GM19193 (cell line): ENCODE measurements around the gene SLC39A2.

Experiments used
- POLR2A ChIP-seq: IDR thresholded peaks from 4 replicates; pipeline ENCODE4 v1.6.1; 2011; ENCODE audit not compliant: insufficient read depth, insufficient read length; ENCODE audit errors: extremely low read depth

Gene SLC39A2

DNA sequence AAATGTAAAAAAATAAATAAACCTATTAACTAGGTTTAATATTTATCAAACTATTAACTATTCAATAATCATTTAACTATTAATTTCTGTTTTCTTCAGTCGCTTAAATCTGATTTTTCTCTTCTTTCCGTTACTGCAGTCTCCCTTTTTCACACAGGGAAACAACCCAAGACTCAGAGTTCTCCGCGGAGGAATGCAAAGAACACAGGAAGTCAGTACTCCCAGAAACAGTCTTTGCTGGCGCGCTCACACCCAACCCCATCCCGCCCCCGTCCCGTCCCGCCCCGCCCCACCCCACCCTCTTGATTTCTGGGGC is 9.7 kb upstream of the SLC39A2 start:
- no peak for TF ChIP-seq POLR2A

DNA sequence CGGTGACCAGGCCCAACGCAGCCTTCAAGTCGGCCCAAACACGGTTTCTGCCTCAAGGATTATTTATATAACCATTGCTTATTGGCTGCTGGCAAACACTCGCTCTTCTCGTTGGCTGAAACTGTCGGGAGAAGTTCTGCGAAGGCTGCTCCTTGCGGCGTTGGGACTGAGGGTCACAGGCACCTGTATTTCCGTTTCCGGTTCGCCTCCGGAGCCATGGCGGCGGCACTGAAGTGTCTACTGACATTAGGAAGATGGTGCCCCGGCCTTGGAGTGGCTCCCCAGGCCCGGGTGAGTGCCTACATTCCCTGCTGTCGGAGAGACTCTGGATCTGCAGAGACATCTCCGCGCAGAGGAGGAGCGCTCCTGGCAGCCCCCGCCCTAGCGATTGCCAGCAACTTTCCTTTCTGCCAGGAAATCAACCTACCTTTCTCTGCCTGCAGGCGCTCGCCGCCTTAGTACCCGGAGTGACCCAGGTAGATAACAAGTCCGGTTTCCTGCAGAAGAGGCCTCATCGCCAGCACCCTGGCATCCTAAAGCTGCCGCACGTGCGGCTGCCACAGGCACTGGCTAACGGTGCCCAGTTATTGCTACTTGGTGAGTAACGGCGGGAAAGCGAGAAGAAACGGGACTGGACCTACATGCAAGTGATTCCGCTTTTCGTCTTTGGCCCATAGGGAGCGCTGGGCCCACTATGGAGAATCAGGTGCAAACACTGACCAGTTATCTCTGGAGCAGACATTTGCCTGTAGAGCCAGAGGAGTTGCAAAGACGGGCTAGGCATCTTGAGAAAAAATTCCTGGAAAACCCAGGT is 9.1 kb upstream of the SLC39A2 start, which contains the start of gene METTL17:
TSS of gene METTL17 (plus strand) at position 194 of the 814 bp plus-strand sequence. CDS start at position 217, 23 bp downstream.
- TF ChIP-seq POLR2A: peak; percentile 92

DNA sequence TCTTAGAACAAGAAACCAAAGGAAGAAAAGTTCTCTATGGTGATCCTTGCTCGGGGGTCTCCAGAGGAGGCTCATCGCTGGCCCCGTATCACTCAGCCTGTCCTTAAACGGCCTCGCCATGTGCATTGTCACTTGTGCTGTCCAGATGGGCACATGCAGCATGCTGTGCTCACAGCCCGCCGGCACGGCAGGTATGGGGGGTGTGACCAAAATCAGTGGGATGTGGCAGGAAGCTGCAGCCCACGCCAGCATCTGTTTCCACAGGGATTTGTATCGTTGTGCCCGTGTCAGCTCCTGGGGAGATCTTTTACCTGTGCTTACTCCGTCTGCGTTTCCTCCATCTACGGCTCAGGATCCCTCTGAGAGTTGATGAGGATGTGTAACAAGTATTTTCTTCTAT is 2.6 kb upstream of the SLC39A2 start:
- TF ChIP-seq POLR2A: no peak

- TF ChIP-seq POLR2A: no peak
Observed at GRCh38 chr14:20997115-20997514, 2.0 kb upstream of the SLC39A2 start.

GRCh38 chr14:20997564-20997963 is 1.5 kb upstream of the SLC39A2 start:
- TF ChIP-seq POLR2A: no peak

- TF ChIP-seq POLR2A: no peak
Observed at GRCh38 chr14:20998139-20998538, 954 bp upstream of the SLC39A2 start.

GRCh38 chr14:20999591-20999990 is 498 bp downstream of the SLC39A2 start:
- TF ChIP-seq POLR2A: no peak

GRCh38 chr14:21001218-21001617 is 2.1 kb downstream of the SLC39A2 start:
- TF ChIP-seq POLR2A: no peak

GRCh38 chr14:21003788-21004346 is 4.8 kb downstream of the SLC39A2 start:
- TF ChIP-seq POLR2A: no peak

DNA sequence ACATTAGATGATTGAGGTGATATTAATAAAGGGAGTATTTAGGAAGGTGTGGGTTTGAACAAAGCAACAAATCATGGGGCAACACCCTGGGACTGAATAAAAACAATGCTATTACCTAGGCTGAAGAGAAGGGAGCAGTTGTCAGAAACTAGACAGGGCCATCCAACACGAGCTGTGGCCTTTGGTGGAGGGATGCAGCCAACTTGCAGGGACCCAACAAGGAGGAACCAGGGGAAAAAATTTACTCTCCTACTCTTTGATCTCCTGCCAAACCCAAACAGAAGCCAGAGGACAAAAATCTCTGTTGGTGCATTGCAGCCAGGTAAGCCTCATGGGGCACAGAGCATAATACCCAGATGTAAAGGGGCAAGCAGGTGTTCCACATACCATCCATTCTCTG is 12.0 kb downstream of the SLC39A2 start:
- no peak for TF ChIP-seq POLR2A

DNA sequence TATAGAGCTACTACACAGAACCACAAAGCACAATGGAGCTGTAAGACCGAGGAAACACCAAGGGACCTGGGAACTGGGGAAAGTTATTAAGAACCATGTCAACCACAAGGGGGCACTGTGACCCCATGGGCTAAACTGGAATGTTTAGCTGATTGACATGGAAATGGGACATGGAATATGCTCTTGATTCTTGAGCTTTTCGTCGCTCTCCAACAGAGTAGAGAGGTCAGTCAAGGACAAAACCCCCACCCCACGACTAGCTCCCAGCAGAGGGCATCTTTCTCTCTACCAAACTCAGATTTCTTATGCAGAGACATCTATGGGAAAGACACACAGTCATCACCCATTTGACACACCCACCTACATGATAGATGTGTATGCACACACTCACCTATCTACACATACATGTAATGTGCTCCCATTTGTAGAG is 15.7 kb downstream of the SLC39A2 start:
- TF ChIP-seq POLR2A: no peak

DNA sequence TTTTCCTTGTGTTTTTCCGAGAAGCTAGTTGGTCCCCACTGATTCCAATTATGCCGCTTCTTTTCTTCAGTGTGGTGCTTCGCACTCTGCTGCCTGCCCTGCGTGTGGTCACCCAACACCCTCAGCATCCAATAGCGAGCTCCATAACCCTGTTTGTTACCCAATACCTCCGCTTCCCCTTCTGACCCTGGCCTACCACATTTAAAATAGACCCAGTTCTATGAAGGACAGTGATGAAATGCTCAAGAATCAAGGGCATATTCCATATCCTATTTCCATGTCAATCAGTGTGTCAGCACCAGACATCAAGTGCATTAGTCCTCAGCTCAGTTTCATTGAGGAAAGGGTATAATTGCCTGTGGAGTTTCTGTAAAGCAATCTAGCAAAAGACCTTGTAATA is 16.2 kb downstream of the SLC39A2 start:
- no peak for TF ChIP-seq POLR2A

DNA sequence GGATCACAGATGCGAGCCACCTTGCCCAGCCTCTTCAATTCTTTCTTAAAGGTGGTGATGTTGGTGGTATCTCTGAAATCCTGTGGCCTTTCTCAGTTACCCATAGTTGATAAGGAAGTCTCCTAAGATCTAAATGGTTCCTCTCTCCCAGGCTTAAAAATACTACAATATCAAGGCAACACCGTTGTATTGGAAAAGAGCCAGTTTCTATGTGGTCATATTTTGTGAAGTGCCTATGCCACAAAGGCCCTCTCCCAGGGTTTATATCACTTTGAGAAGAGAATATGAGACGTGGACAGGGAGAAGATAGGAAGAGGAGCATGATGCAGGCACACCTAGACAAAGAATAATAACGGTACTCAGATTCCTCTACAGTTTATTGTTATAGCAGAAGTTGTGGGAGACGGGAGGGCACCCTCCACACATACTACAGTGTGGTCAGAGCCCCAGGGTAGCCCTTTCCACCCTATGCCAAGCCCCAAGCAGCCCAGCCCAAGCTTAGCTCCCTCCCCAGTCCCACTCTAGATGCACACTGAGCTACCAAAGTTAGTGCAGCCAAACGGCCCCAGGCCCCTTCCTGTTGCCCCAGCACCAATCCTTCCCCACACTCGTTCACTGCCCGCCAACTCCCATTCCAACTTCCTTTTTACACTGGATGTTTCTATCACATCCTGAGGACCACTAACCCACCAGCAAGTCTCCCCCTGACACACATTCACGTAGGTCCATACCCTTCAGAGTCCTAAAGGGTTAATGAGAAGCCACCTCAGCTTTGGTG is 17.5 kb downstream of the SLC39A2 start:
- no peak for TF ChIP-seq POLR2A

GRCh38 chr14:21017528-21018245 is 18.6 kb downstream of the SLC39A2 start:
- TF ChIP-seq POLR2A: no peak

- TF ChIP-seq POLR2A: no peak
Observed at GRCh38 chr14:21018286-21018685, 19.2 kb downstream of the SLC39A2 start.
